Inflammatory macrophage treated with lipopolysaccharide for 1 hour (primary cell): Measurements from ENCODE around the gene AKAP11.

Experiments
- DNase-seq, 2 donors: peaks; one replicate each; pipeline ENCODE4 v3.0.0-alpha.2; 2020 to 2022

The AKAP11 gene

DNA sequence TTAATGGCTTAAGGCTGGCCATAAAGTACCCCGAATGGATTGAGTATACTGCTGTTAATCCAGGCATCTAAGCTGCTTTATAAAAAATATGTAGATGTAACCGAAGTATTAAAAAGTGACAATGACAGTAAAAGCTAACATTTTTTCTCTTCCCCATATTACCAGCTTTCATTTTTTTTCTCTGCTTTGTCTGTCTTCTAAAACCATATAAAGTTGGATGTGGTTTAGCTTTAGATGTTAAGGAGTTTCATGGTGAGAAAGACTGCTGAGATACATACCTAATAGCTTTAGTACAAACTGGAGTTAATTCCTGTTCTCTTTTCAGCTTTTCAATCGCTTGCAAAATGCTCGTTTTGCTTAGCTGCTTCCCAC lies 838 bp downstream of the AKAP11 start:
- DNase-seq = peak in 1 of 2 donors; percentile 10

DNA sequence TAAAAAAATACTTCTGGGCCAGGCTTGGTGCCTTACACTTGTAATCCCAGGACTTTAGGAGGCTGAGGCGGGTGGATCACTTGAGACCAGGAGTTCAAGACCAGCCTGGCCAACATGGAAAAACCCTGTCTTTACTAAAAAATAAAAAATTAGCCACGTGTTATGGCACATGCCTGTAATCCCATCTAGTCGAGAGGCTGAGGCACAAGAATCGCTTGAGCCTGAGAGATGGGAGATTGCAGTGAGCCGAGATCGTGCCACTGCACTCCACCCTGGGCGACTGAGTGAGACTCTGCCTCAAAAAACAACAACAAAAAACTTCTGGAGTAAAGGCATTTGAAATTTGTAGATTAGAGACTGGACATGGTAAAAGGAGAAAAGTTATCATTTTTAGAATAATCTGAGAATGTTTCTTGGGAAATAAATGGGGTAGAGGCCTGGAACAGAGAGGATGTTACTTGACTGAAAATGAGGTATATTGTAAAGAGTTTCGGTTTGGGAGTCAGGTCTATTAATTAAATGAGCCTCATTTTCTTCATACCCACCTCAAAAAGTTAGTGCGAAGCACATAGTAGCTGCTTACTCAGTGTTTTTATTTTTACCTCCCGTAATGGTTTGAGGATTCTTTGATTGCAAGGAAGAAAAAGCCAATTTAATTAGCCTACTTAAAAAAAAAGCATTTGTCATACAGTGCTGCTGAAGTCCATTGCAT lies 2.6 kb downstream of the AKAP11 start:
- DNase-seq = no peak

DNA sequence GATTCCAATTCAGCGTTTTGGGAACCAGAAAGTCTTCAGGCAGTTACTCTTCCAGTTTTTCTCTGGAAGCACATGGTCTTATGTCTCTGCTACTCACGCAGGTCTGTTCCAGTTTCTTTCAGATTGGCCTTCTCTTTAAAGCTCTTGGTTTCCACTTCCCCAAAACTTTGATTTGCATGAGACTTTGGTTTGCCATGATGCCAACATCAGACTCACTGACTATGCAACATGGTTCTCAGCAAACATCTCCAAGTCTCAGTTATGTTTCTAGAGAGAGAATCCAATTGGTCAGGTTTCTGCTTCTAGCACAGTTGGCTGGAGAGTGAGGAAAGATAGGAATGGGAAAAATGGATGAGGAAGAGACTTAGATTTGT lies 3.1 kb downstream of the AKAP11 start:
- peak; percentile 79 to 82 for DNase-seq

DNA sequence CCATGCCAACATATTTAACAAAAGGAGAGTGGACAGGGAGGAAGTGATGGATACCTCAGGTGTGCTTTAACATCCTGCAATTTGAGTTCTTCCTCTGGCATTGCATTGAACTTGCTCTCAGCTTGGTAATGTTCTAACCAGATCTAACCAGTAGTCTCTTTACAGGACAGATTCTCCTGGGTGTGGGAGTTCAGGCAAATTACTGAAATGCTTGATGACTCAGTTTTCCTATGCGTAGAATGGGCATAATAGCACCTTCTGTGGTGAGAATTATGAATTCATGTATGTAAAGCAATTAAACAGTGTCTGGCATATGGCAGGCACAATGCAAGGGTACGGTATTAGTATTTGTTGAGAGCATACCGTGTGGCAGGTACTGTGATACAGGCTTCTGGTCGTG lies 3.6 kb downstream of the AKAP11 start:
- DNase-seq = no peak

DNA sequence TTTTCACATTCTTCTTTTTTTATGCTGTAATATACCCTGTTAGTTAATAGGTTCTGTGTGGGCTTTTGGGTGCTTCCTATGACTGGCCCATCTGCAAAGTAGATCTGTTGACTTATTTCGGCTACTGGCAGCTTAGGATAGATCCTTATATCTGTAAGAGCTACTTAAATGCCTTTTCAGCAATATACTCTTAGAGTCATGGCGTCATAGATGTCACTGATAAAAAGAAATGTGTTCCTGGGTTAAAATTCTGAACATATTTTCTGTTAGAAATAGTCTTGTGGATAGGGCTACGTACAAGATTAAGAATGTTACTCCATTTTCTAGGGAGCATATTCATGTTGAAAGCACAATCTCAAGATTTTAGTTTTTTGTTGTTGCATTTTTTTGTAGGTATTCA lies 4.7 kb downstream of the AKAP11 start:
- no peak for DNase-seq

DNA sequence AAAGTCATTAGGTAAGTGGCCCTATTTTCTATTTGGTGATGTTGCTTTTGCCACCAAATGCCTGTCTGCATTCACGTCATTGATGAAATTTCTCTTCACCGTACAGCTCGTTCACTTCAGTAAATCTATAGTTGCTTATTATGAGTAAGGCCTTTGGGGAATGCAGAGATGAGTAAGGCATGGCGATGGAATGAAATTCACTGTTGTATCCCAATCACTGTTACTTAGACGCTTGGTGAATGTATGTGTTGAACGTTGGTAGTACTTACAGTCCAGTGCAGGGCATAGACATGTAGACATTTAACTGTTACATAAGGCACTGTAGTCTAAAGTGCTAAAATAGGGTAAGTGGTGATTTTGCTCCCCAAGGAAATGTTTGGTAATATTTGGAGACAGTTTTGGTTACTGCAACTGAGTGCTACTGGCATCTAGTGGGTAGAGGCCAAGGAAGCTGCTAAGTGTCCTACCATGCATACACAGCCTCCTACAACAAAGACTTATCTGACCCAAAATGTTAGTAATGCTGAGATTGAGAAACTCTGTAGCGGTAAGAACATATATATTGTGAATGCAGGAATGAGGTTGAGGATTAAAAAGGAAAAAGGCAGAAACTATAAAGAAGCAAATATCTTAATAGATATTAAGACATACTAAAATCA lies 5.8 kb downstream of the AKAP11 start:
- DNase-seq = no peak

DNA sequence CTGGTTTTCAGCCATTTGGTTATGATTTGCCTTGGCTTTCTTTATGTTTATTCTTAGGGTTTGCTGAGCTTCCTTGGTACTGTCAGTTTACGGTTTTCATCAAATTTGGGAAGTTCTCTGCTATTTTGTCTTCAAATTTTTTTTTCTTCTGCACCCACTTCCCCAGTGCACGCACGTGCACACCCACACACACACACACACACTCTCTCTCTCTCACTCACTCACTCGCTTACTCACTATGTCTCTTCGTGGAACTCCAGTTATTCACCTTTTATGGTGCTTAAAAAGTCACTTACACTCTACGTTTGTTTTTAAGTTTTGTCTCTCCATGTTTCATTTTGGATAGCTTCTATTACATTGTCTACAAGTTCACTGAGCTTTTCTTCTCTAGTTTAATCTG lies 7.1 kb downstream of the AKAP11 start:
- DNase-seq = peak; percentile 26 to 36

DNA sequence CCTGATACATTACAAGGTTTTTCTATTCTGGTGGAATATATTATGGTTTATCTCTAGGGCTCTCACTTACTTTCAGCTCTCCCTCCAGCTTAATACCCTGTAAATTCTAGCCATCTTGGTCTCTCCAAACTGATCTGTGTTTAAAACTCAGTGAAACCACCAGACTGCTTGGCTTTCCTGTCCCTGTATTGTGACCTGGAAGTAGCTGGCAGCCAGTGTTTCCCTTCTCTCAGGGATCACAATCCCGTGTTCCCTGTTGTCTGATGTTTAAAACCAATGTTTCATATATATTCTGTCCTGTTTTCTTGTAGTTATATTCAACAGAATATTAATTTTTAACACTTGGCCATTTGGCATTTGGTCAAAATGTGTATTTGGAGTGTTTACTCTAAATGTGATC lies 8.0 kb downstream of the AKAP11 start:
- DNase-seq = no peak

DNA sequence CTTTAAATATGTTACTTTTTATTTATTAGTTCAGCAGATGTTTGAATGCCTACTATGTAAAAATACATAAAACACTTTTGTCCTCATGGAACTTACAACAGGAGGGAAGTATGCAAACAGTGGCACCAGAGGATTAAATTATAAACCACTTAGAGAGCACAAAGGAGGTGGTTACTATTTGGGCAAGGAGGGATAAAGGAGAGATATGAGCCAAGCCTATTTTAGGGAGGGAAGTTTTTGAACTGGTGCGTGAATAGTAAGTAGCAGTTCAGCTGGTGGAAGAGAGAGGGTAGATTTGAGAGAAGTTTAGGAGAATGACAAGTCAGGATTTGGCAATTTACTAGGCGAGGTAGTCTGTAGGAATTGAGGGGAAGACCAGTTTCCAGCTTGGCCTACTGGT lies 8.6 kb downstream of the AKAP11 start:
- no peak for DNase-seq

DNA sequence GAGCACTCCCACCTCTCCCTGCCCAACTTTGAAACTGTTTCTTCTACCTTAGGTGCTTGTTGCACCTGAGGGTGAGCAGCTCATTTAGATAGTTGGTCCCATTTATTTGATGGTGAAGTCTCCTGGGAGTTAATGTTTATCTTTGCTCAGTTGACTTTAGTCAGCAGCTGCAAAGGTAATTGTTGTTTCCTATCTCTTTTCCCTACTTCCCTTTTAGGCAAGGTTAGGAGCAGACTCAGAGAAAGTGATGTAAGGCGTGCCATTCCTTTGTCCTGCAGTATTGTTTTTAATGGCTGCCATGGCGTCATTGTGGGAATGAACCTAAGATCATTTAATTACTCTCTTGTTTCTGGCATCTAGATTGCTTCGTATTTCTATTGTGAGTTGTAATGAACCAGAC lies 11.6 kb downstream of the AKAP11 start:
- no peak for DNase-seq

DNA sequence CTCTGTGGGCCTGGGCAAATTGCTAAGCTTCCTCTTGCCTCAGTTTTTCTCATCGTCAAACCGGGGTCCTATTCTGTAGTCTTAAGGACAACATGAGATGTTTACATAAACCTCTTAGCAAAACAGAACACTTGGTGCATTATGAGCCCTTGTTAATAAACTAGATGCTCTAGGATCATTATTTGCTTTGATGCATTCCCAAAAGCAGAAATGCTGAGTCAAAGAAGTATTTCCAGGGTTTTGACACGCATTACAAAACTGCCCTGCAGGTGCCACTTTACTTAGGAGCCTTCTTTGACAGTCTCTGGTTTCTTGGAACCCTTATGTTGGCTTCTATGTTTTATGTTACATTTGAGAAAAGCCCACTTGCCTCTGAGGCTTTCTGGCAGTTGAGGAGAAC lies 12.1 kb downstream of the AKAP11 start:
- no peak for DNase-seq

DNA sequence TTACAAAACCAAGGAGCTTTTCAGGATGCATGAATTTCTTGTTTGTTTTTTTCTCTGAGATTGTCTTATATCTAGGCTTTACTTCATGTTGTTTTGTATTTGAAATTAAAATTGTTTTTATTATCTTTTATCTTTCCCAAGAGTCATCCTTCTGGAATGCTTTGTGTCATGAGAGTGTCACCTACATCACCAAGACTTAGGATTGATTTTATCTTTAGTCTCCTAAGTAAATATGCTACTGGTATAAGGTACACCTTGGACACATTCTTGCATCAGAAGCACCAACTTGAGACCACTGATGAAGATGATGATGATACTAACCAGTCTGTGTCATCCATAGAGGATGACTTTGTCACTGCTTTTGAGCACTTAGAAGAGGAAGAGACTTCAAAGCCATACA lies 26.4 kb downstream of the AKAP11 start:
- DNase-seq = no peak

DNA sequence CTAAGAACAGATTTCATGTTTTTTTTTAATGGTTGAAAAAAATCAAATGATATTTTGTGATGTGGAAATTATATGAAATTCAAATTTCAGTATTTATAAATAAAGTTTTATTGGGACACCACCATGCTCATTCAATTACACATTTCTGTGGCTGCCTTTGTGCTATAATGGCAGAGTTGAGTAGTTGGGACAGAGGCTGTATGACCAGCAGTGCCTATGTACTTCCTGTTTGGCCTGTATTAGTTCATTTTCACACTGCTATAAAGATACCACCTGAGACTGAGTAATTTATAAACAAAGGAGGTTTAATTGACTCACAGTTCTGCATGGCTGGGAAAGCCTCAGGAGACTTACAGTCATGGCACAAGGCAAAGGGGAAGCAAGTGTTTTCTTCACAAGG lies 33.6 kb downstream of the AKAP11 start:
- DNase-seq = no peak

DNA sequence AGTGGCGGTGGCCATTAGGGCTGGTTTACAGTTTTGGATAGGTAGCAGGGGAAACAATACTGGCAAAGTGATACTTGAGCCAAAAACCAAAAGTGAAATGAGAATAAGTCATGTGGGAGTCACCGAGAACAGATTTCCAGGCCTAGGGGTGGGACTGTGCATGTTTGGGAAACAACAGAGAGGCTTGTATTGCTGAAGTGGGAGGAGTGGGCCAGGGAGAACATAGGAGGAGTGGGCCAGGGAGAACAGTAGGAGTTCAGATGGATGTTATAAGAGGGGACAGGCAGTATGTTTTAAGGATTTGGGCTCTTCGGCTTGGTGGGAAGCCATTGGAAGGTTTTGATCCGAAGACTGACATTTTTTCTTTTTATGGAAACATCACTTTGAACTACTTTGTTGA lies 35.5 kb downstream of the AKAP11 start:
- no peak for DNase-seq

DNA sequence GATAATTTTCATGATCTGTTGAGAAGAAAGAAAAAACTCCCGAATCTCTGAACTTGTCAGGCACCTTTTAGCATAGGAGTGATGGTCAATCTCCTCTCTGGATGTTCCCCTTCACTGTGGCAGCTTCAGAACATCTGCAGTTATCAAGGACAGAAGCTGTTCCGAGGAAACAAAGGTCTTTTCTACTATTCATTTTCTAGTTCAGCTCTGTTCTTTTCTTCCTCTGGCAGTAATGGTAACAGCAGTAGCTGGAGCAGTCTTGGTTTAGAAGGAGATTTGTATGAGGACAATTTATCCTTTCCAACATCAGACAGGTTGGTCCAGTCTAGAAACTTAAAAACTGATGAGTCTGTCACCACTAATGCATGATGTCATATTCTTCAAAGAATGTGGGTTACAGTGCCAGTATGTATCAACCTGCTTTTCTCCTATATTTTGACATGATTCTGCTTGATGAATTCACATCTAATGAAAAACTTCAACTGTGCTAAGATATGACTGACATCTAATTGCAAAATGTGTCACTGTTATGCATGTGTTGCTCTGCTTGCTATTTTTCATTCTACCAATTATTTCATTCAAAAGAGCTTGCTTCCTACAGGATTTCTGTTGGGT lies 41.0 kb downstream of the AKAP11 start:
- no peak for DNase-seq

DNA sequence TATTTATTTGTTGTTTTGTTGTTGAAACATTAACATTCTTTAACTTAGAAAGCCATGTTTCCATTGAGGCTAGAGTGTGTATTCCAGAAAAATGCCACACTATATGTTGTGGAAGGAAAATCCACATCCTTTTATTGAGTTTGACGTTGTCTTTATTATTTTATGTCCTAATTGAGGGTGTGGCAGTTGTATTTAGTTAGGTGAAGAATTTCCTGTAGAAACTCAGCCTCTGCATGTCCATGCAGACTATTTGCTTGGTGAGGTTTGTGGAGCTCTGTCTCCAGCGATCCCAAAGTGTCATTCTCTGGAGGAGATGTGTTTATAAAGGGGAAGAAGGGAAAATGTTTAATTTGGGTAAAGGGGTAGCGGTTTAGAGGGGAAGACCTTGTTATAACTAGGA lies 46.6 kb downstream of the AKAP11 start:
- no peak for DNase-seq

DNA sequence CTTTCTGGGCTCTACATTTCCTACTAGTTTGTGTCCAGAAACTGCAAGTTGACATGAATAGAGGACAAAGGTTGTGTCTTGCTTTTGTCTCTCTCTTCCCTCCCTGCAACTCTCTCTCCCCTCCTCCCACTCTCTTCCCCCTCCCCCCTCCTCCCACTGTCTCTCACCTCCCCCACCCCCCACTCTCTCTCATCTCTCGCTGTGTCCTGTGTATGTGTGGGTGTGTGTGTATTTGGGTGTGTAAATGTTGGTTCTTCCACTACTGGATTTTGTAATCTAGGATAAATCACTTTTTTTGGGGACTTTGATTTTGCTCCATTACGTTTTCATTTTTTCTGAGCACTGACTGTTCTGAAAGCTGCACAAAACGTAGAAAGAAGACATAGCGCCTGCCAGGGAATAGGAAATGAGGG lies 48.4 kb downstream of the AKAP11 start:
- no peak for DNase-seq

DNA sequence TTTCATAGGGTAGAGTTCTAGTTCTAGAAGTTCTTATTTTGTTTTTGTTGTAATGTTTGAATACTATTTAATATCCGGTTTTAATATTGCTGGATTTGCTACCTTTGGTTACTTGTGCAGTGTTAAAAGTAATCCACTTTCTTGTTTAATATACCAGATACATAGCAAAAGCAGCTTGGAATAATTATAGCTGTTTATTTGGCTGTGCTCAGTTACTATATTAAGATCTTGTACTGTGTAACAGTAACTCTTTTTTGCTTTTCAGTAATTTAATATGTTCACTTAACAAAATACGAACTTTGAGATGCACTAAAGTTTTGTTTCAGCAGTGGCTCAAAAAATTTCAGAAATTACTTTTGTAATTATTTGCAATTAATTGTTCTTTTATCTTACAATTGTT lies 50.9 kb downstream of the AKAP11 start:
- DNase-seq = no peak

DNA sequence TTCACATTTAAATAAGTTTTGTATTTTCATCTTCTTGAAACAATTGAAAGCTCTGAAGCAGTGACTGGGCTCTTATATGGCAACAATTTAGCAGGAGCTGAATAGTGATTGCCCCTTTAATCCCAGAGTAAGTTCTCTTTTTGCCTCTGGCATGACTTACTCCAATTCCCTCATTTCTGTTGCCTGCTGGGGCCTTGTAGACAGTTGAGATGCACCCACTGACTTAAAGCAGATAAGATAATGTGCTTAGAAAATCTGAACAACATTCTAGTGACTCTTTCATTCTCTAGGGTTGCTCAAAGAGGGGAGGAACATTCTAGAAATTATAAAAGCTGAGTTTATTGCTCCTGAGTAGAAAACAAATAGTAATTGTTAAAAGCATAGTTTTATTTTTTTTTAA lies 52.8 kb downstream of the AKAP11 start:
- DNase-seq = no peak

DNA sequence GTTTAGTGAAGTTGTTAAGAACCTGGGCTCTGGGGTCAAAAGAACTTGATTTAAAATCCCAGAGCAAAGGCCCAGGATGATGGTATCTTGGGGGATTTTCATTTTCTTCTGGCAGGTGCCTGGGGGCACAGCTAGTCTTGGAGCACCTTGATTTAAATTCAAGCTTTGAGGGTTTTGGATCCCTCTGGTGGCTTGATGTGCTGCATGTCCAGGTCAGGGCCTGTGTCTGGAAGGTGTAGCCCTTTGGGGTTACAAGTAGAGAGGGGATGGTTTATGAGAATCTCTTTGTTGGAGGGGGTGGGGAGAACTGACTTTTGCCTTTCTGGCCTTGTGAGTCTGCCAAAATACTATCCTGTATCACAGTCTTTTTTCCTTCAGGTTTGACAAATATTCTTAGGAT lies 55.8 kb downstream of the AKAP11 start:
- DNase-seq = no peak

DNA sequence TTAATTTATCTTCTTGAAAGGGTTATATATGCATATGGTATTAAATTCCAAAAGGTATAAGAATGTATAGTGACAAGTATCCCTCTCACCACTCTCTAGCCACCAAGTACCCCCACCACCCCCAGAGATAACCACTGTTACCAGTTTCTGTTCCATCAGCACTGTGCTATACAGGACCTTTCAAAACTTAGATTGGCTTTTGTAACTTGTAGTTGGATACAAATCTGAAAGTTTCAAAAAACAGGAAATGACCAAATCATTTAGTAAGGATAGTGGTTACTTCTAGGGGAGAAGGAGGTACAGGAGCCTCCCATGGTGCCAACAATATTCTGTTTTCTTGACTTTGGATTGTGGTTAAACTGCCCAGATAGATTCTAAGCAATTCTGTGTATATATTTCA lies 56.7 kb downstream of the AKAP11 start:
- DNase-seq = peak; percentile 1 to 22

DNA sequence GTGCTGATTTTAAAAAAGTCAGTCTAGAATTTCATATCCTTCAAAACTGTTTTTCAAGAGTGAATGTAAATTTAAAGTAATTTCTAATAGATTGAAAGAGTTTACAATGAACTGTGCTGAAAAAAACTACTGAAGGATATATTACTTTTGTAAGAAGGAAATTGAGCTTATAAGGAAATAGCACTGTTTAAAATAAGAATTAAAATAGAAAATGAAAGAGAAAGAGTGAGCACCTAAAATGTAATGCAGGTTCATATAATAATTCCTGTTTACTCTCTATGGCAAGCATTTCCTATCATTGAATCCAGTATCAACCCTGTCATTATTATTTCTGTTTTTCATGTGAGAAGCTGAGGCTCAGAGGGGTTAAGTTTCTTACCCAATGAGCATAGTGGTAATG lies 57.3 kb downstream of the AKAP11 start:
- DNase-seq = no peak

DNA sequence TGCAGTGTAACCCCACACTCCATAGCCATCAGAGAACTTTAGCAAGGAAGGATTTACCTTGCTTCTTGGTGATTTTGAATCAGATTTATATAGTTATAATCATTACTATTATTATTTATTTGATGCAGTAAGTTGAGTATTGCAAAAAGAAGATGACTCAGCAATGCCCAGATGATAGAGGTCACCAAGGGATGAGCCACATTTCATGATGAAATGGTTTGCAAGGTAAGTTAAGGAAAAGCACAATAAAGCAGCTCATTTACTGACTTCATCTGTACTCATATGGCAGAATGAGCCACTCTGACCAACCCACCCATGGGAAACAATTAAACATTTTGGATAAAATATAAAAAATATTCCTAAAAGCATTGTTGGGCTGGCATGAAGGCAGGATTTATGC lies 59.1 kb downstream of the AKAP11 start:
- DNase-seq = no peak

DNA sequence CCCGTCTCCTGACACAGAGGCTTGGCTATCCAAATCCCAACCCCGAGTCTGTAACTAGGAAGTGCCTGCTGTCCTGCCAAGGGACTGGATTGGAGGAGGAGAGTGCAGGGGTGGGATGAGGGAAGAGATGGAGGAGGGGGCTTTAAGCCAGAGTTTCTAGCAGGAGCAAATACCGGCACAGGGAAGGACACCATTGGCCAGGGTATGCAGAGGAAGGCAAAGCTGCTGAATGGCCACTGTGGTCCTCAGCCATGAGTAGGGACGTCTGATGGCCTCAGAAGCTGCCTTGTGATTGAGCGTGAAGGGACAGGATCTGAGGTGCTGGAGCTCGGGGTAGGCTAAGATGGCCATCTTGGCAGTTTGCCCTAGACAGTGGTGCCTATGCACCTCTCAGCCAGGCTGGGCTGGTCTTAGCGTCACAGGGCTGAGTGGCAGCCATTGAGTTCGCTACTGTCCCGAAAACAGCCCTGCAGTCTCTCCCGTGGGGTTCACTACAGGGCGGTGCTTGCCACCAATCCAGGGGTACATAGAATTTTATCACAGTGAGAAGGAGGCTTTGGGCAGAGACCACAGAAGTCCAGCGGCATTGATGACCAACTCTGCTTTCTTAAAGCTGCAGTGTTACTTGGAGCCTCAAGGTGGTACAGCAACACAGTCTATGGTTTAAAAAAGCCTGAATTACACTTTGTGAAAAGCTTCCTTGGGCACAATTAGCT lies 61.8 kb downstream of the AKAP11 start:
- no peak for DNase-seq
